ENCODE results near the gene MEX3C. TPM values are rescaled to one million over a fixed set of nuclear protein-coding genes. Genes with fewer than 3 reads are reported as not detected.

MEX3C gene
- polyA plus RNA-seq, 3 donors: 6.1 to 13.2 (median 11.8) TPM

GRCh38 chr18:51134721-51135120, 62.8 kb downstream of the MEX3C start:
- no peak overlapping the region for H3K27ac ChIP-seq (ENCODE audit: low read depth, low read length)
- 91 to 95% (median 93%) methylated on average over 4 of the region's 4 CpGs for WGBS, 3 donors

GRCh38 chr18:51133580-51134160, 63.8 kb downstream of the MEX3C start:
- 64 to 80% (median 72%) methylated on average over 12 of the region's 12 CpGs for WGBS, 3 donors
- no peak overlapping the region for H3K27ac ChIP-seq (ENCODE audit: low read depth, low read length)

GRCh38 chr18:51132256-51132935, 65.1 kb downstream of the MEX3C start:
- no peak overlapping the region for H3K27ac ChIP-seq (ENCODE audit: low read depth, low read length)
- WGBS, 3 donors: 40 to 78% (median 73%) methylated on average over 6 of the region's 6 CpGs

GRCh38 chr18:51128533-51128932, 68.9 kb downstream of the MEX3C start:
- no peak overlapping the region for H3K27ac ChIP-seq (ENCODE audit: low read depth, low read length)
- 72 to 83% (median 74%) methylated on average over 4 of the region's 4 CpGs for WGBS, 3 donors

- 45 to 88% (median 86%) methylated on average over 3 of the region's 3 CpGs for WGBS, 3 donors
These were observed 69.8 kb downstream of the MEX3C start for GRCh38 chr18:51127664-51128063.

GRCh38 chr18:51125976-51126375, 71.5 kb downstream of the MEX3C start:
- H3K27ac ChIP-seq (ENCODE audit: low read depth, low read length): no peak overlapping the region
- 93 to 97% (median 96%) methylated on average over 2 of the region's 2 CpGs for WGBS, 3 donors

More at GRCh38 chr18:51127664-51128063, 69.8 kb downstream of the MEX3C start:
- H3K27ac ChIP-seq (ENCODE audit: low read depth, low read length): no peak overlapping the region

Other genes starting within 250 kb of the MEX3C start
- gene ELAC1, start 229.6 kb downstream of the MEX3C start, polyA plus RNA-seq: 1 to 10 TPM; 4.1 to 9.7 (median 6.1) TPM
- gene SMAD4, start 167.5 kb downstream of the MEX3C start, polyA plus RNA-seq: 10 to 100 TPM; 15.8 to 45.1 (median 28.3) TPM